Lung (tissue), 12 donors: ENCODE measurements around the gene PAX9. TPM values are rescaled to one million over a fixed set of nuclear protein-coding genes. Genes with fewer than 3 reads are reported as not detected.

Experiments
- ATAC-seq: fragments of 200-7000 bp; cut with Tn5 transposase; one replicate; pipeline ENCODE4 v1.9.1; 2020; ENCODE audit warnings: moderate number of reproducible peaks; ENCODE audit not compliant: insufficient read depth, low FRiP score
- DNase-seq, 3 donors: peaks; one replicate each; pipeline ENCODE4 v3.0.0-alpha.2; 2013 to 2017
- H3K27ac ChIP-seq, 2 donors: one replicate each; pipeline ENCODE4 v1.5.1; 2013; ENCODE audit warnings: mild to moderate bottlenecking in 2 of 2, moderate library complexity in 2 of 2, control low read depth in 1 of 2, inconsistent platforms in 1 of 2, low read depth in 1 of 2, low read length in 1 of 2
- H3K27me3 ChIP-seq, 3 donors: one replicate each; pipeline ENCODE4 v1.5.1; 2013; ENCODE audit warnings: low read length in 2 of 3; ENCODE audit not compliant: control insufficient read depth in 3 of 3, insufficient read depth in 3 of 3
- H3K36me3 ChIP-seq, 4 donors: one replicate each; pipeline ENCODE4 v1.5.1; 2013; ENCODE audit warnings: low read length in 4 of 4, mild to moderate bottlenecking in 1 of 4, moderate library complexity in 1 of 4; ENCODE audit not compliant: control insufficient read depth in 4 of 4, insufficient read depth in 4 of 4
- H3K4me1 ChIP-seq, 5 donors: one replicate each; pipeline ENCODE4 v1.5.1; 2013; ENCODE audit warnings: low read length in 5 of 5, mild to moderate bottlenecking in 2 of 5, moderate library complexity in 1 of 5; ENCODE audit not compliant: control insufficient read depth in 5 of 5, insufficient read depth in 5 of 5
- H3K4me3 ChIP-seq: one replicate; pipeline ENCODE4 v1.5.1; 2013; ENCODE audit warnings: mild to moderate bottlenecking, control low read depth, moderate library complexity
- H3K9ac ChIP-seq, 2 donors: one replicate each; pipeline ENCODE4 v1.5.1; 2013; ENCODE audit warnings: low read length in 2 of 2, control low read depth in 1 of 2; ENCODE audit not compliant: insufficient read depth in 1 of 2
- H3K9me3 ChIP-seq, 4 donors: one replicate each; pipeline ENCODE4 v1.5.1; 2013; ENCODE audit warnings: low read length in 3 of 4, mild to moderate bottlenecking in 1 of 4, moderate library complexity in 1 of 4; ENCODE audit not compliant: control insufficient read depth in 4 of 4, insufficient read depth in 3 of 4
- CTCF ChIP-seq: IDR thresholded peaks from 2 replicates; pipeline ENCODE4 v1.5.1; 2012; ENCODE audit warnings: mild to moderate bottlenecking; ENCODE audit errors: control extremely low read depth, extremely low read depth
- WGBS, 2 donors: extraction: QIAGEN DNeasy Blood & Tissue Kit; methylation state at CpG; one replicate each; pipeline ENCODE4 v1.1.7; 2013; 5-methylcytosine and 5-hydroxymethylcytosine counted together
- polyA plus RNA-seq, 2 donors: library from polyadenylated mRNA; stranded (reverse); fragments of 200-250 nt; gene quantifications; one replicate each; pipeline ENCODE4 v1.2.1, GENCODE V29; 2013
- total RNA-seq, 2 donors: library from RNA; depleted of rRNA in 1 of 2; stranded (reverse); fragments of >200 nt in 1 of 2; gene quantifications; one replicate each; pipeline ENCODE4 v1.2.1, GENCODE V29; 2014 to 2021
- donor health status: control.
- donor health status: control.
- donor health status: Bipolar disorder and iron deficiency.
- donor health status: healthy.
- donor health status: DM: yes; HTN: yes; CAD: no.

PAX9 gene
- total and polyA plus RNA-seq, 4 donors, result 1.2 to 6.0 (median 1.8) TPM

DNA sequence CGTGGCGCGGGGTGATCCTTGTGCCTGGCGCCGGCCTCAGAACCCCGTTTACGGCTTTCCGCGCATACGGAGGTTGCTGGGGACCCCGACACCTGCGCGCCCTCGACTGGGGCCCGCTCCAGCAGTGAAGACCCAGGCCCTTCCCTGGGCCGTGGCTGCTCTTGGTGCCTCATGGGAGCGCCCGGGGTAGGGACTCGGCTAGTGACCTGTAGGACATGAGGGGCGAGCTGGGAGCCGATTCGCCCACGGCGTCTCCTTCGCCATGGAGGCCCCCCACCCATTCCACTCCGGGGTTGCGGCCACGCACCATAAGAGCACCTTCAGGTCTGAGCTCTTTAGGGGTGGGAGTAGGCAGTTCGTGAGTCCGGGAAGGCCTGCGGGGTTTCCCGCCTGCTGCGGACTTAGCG lies 14.2 kb upstream of the PAX9 start:
- Histone ChIP-seq H3K27me3 (peaks cover 13 to 86% (median 79%) of the 10 kb centered on the region in 3 donors), H3K27ac (no peak overlapping the region), H3K9ac (no peak overlapping the region), H3K4me1 (peaks cover 0 to 17% (median 0%) of the 10 kb centered on the region in 5 donors), H3K36me3 (no peaks in the 10 kb centered on the region), H3K9me3 (peaks cover 0 to 7% (median 0%) of the 10 kb centered on the region in 4 donors), H3K4me3 (peak overlapping the region; percentile 20)
- no peak for TF ChIP-seq CTCF
- ATAC-seq (no peak), DNase-seq (no peak)
- 2% methylated on average over 31 to 34 of the region's 34 CpGs for WGBS, 2 donors

- Histone ChIP-seq H3K4me3 (peak overlapping the region; percentile 40), H3K9me3 (peaks cover 0 to 7% (median 0%) of the 10 kb centered on the region in 4 donors), H3K9ac (no peak overlapping the region), H3K36me3 (no peaks in the 10 kb centered on the region), H3K27me3 (peaks cover 19 to 93% (median 86%) of the 10 kb centered on the region in 3 donors), H3K27ac (no peak overlapping the region), H3K4me1 (peaks cover 0 to 17% (median 0%) of the 10 kb centered on the region in 5 donors)
- 2% methylated on average over 62 of the region's 62 CpGs for WGBS, 2 donors
- TF ChIP-seq CTCF, result no peak
- ATAC-seq (peak; percentile 76), DNase-seq (peak; percentile 55 to 65 (median 57))
Measured at GRCh38 chr14:36647824-36648753, 13.6 kb upstream of the PAX9 start.

- H3K4me1 ChIP-seq, result peaks cover 0 to 17% (median 0%) of the 10 kb centered on the region in 5 donors
- TF ChIP-seq CTCF, result no peak
- peaks cover 20 to 99% (median 92%) of the 10 kb centered on the region in 3 donors for H3K27me3 ChIP-seq
- no peak overlapping the region for H3K27ac ChIP-seq
- H3K9me3 ChIP-seq, result peaks cover 0 to 14% (median 0%) of the 10 kb centered on the region in 4 donors
- DNase-seq (no peak), ATAC-seq (no peak)
- no peaks in the 10 kb centered on the region for H3K36me3 ChIP-seq
- 15 to 25% methylated on average over 4 of the region's 4 CpGs for WGBS, 2 donors
- no peak overlapping the region for H3K9ac ChIP-seq
- no peak overlapping the region for H3K4me3 ChIP-seq
Measured at GRCh38 chr14:36649872-36650650, 11.6 kb upstream of the PAX9 start.
